ENCODE measurements around the gene WDR37.
"Not testable (repeated sequence)": the region's sequence is repeated elsewhere in the genome, so short reads cannot be mapped to it uniquely, and the experiment has no call there.

The WDR37 gene

DNA sequence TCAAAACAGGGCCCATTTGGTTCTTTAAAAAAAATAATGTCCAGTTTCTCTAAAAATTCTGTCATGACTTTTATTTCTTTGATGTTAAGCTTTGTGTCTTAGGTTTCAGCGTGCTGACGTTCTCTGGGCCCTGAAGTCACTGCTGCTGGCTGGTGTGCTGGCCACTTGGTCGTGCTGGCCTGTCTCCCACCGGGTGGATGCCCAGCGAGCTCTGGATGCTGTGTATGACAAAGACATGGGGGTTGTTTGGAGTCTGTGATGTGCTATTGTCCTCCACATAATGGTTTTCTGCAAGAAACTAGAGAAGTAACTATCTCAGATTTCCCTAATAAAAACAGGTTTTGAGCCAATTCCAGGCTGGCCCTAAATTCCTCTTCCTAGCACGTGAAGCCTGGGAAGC is 21.0 kb upstream of the WDR37 start:
- no peak for TF ChIP-seq CTCF (IDR thresholded peaks at IDR 0.05)
- peaks cover 14% of the 10 kb centered on the region for H3K4me1 Mint-ChIP-seq
- H3K27me3 Mint-ChIP-seq (ENCODE audit: low read depth, poor library complexity), result peaks cover 4% of the 10 kb centered on the region
- no peak overlapping the region for H3K4me3 Mint-ChIP-seq
- no peaks in the 10 kb centered on the region for H3K9me3 Mint-ChIP-seq
- peaks cover 15% of the 10 kb centered on the region for H3K36me3 Mint-ChIP-seq (ENCODE audit: low read depth)
- DNase-seq, result no peak
- H3K27ac Mint-ChIP-seq, result peak overlapping the region; percentile 88

- TF ChIP-seq CTCF (IDR thresholded peaks at IDR 0.05), result no peak
- Mint-ChIP-seq H3K27ac (peak overlapping the region; percentile 87), H3K36me3 (ENCODE audit: low read depth) (peaks cover 24% of the 10 kb centered on the region), H3K27me3 (ENCODE audit: low read depth, poor library complexity) (peaks cover 4% of the 10 kb centered on the region), H3K9me3 (no peaks in the 10 kb centered on the region), H3K4me1 (peaks cover 14% of the 10 kb centered on the region), H3K4me3 (no peak overlapping the region)
- DNase-seq, result no peak
Observed at GRCh38 chr10:1036341-1036791, 19.8 kb upstream of the WDR37 start.

DNA sequence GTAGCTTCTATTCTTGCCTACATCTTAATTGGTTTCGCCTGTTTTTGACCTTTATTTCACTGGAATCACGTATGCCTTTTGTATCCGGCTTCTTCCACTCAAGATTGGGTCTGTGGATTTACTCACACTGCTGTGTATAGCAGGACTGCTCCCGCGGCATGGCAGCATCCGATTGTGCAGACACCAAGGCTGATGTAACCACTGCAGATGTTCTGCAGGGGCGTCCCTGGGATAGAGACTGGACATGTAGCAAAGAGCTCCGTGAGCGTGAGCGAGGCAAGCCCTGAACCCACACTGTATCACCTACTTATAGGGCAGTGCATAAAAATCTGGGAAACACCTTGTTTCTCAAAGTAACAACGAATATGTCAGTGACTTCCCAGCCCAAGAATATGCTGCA is 19.1 kb upstream of the WDR37 start:
- no peak for DNase-seq
- no peaks in the 10 kb centered on the region for H3K9me3 Mint-ChIP-seq
- H3K4me1 Mint-ChIP-seq, result peaks cover 14% of the 10 kb centered on the region
- peaks cover 4% of the 10 kb centered on the region for H3K27me3 Mint-ChIP-seq (ENCODE audit: low read depth, poor library complexity)
- H3K4me3 Mint-ChIP-seq, result no peak overlapping the region
- H3K27ac Mint-ChIP-seq, result peak overlapping the region; percentile 87
- no peak for TF ChIP-seq CTCF (IDR thresholded peaks at IDR 0.05)
- peaks cover 31% of the 10 kb centered on the region for H3K36me3 Mint-ChIP-seq (ENCODE audit: low read depth)

DNA sequence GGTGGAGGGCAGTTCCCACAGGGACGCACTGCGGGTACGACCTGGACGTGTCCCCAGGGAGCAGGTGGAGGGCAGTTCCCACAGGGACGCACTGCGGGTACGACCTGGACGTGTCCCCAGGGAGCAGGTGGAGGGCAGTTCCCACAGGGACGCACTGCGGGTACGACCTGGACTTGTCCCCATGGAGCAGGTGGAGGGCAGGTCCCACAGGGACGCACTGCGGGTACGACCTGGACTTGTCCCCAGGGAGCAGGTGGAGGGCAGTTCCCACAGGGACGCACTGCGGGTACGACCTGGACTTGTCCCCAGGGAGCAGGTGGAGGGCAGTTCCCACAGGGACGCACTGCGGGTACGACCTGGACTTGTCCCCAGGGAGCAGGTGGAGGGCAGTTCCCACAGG is 17.4 kb upstream of the WDR37 start:
- not testable (repeated sequence) for H3K27ac Mint-ChIP-seq; H3K4me3 Mint-ChIP-seq; H3K9me3 Mint-ChIP-seq; DNase-seq; H3K27me3 Mint-ChIP-seq (ENCODE audit: low read depth, poor library complexity)
- H3K4me1 Mint-ChIP-seq, result peaks cover 19% of the 10 kb centered on the region
- H3K36me3 Mint-ChIP-seq (ENCODE audit: low read depth), result peaks cover 44% of the 10 kb centered on the region

DNA sequence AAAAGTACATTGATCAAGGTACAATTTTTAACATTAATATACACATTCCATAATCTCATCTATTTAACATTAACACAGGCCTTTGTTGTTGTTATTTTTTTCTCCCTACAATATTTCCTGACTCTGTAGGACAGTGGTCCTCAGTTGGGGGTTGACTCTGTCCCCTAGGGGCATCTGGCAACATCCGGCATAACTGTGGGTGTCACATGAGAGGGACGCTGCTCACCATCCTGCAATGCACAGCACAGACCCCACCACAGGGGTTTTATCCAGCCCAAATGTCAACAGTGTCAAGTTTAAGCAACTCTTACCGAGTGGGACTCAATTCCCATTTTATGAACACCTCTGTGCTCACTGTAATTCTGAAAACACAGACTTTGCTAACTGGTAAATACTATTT is 16.1 kb upstream of the WDR37 start:
- TF ChIP-seq CTCF (IDR thresholded peaks at IDR 0.05), result no peak
- H3K27ac Mint-ChIP-seq, result peak overlapping the region; percentile 45
- H3K4me1 Mint-ChIP-seq, result peaks cover 24% of the 10 kb centered on the region
- peaks cover 56% of the 10 kb centered on the region for H3K36me3 Mint-ChIP-seq (ENCODE audit: low read depth)
- DNase-seq, result no peak
- no peaks in the 10 kb centered on the region for H3K27me3 Mint-ChIP-seq (ENCODE audit: low read depth, poor library complexity)
- no peak overlapping the region for H3K4me3 Mint-ChIP-seq
- no peaks in the 10 kb centered on the region for H3K9me3 Mint-ChIP-seq

DNA sequence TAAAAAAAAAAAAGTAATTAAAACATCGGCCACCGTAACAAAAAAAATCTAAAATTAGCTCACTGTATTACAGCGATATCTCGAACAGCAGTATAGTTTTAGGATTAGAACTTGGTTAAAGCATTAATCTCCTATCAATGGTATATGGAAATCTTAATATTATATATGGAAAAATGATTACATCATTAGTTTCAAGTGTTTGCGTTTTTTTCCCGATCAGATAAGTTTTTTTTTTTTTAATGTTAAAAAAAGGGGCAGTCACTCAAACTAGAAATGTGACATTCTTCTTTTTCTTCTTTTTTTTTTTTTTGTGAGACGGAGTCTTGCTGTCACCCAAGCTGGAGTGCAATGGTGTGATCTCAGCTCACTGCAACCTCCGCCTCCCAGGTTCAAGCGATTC is 14.7 kb upstream of the WDR37 start:
- H3K27ac Mint-ChIP-seq, result no peak overlapping the region

More for the DNA sequence above, 14.7 kb upstream of the WDR37 start:
- H3K27me3 Mint-ChIP-seq (ENCODE audit: low read depth, poor library complexity), result no peaks in the 10 kb centered on the region
- no peak for TF ChIP-seq CTCF (IDR thresholded peaks at IDR 0.05)
- H3K4me3 Mint-ChIP-seq, result no peak overlapping the region
- no peak for DNase-seq
- peaks cover 64% of the 10 kb centered on the region for H3K36me3 Mint-ChIP-seq (ENCODE audit: low read depth)
- no peaks in the 10 kb centered on the region for H3K9me3 Mint-ChIP-seq
- H3K4me1 Mint-ChIP-seq, result peaks cover 29% of the 10 kb centered on the region
